Fibroblast of villous mesenchyme (primary cell): Measurements from ENCODE around the gene C6orf62. TPM values are rescaled to one million over a fixed set of nuclear protein-coding genes. Genes with fewer than 3 reads are reported as not detected.
"Not testable (repeated sequence)": the region's sequence is repeated elsewhere in the genome, so short reads cannot be mapped to it uniquely, and the experiment has no call there.

ENCODE experiments used
- DNase-seq: peaks from one replicate; pipeline ENCODE4 v3.0.0-alpha.2; 2010; ENCODE audit warnings: low read depth
- H3K4me3 ChIP-seq: 2 replicates; pipeline ENCODE4 v1.5.1; 2011; ENCODE audit warnings: low read depth, mild to moderate bottlenecking, low read length
- CTCF ChIP-seq: IDR thresholded peaks from 2 replicates; pipeline ENCODE4 v1.5.1; 2012; ENCODE audit warnings: low read depth, mild to moderate bottlenecking, low read length; ENCODE audit not compliant: insufficient read depth
- total RNA-seq: library from RNA; depleted of rRNA; stranded (reverse); fragments of >200 nt; gene quantifications from 2 replicates; pipeline ENCODE4 v1.2.3, GENCODE V29; 2012

The C6orf62 gene
- total RNA-seq, 1 donor, result 187 TPM

DNA sequence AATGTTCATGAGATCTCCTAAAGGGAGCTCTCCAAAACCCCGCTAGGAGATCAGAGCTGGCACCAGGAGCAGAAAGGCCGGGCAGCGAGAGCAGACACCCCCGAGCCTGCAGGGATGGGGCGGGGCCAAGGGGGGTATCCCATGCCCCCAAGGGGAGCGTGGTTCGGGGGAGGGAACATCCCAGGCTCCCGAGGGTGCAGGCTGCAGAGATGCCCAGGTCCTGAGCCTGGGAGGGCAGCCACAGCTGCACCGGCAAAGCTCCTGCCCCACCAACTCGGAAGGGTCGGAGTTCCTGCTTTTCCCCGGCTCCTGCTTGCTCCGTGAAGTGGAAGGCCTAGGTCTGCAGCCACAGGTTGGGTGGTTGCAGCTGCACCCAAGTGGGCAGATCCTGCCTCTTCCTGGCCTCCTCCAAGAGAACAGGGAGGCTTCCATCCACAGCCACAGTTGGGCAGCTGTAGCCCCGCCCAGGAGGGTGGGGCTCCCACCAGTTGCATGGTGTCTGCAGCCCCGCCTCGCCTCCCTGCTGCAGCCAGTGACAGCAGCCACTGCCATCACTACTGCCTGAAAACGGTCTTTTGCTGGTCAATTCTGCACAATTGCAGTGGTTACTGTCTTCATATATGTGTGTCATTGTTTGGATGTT, 42.4 kb upstream of the C6orf62 start:
- no peak for DNase-seq
- TF ChIP-seq CTCF, result no peak
- H3K4me3 ChIP-seq, result no peak overlapping the region

DNA sequence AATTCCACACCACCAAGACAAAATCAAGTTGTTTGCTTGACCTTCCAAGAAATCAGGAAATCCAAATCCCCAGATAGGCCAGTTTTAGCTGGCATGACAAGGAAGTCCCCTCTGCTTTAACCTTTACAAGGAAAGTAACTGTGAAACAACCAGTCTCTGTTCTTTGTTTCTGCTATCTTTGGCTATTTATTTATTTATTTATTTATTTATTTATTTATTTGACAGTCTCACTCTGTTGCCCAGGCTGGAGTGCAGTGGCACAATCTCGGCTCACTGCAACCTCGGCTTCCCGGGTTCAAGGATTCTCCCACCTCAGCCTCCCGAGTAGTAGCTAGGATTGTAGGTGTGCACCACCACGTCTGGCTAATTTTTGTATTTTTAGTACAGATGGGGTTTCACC, 41.3 kb upstream of the C6orf62 start:
- no peak overlapping the region for H3K4me3 ChIP-seq
- no peak for DNase-seq
- no peak for TF ChIP-seq CTCF

GRCh38 chr6:24759718-24760117, 40.8 kb upstream of the C6orf62 start:
- no peak for DNase-seq
- H3K4me3 ChIP-seq, result no peak overlapping the region
- TF ChIP-seq CTCF, result no peak

DNA sequence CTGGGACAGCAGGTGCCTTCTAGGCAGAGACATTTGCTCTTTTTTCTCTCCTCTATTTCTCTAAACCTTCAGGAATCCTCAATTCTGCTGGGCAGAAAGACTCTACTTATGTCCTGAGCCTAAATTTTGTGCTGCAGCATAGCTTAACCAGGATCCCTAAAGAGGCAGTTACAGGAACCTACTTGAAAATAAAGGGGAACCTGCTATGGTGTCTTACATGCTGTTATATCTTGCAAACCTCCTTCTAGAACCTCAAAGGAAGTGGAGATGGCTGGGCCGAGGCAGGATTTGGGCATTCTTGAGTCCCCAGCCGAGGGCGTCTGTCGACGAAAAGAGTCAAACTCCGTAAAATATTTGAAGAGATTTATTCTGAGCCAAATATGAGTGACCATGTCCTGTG, 38.7 kb upstream of the C6orf62 start:
- no peak for TF ChIP-seq CTCF
- H3K4me3 ChIP-seq, result no peak overlapping the region
- no peak for DNase-seq

- no peak for DNase-seq
- H3K4me3 ChIP-seq, result no peak overlapping the region
- TF ChIP-seq CTCF, result no peak
Measured at GRCh38 chr6:24755279-24755678, 36.3 kb upstream of the C6orf62 start.

DNA sequence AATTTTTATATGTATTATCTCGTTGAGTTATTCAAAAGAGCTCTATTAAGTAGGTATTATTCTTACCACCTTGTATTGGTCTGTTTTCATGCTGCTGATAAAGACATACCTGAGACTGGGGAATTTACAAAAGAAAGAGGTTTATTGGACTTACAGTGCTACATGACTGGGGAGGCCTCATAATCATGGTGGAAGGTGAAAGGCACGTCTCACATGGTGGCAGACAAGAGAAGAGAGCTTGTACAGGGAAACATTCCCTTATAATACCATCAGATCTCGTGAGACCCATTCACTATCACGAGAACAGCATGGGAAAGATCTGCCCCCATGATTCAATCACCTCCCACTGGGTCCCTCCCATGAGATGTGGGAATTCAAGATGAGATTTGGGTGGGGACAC, 35.4 kb upstream of the C6orf62 start:
- not testable (repeated sequence) for H3K4me3 ChIP-seq, DNase-seq

GRCh38 chr6:24753545-24753944, 34.6 kb upstream of the C6orf62 start:
- TF ChIP-seq CTCF, result no peak
- DNase-seq, result no peak
- H3K4me3 ChIP-seq, result no peak overlapping the region
